ENCODE measurements around the gene SGMS1. TPM values are rescaled to one million over a fixed set of nuclear protein-coding genes. Genes with fewer than 3 reads are reported as not detected.

The SGMS1 gene
- total RNA-seq, 1 donor from 2014 or later = 25.6 TPM

DNA sequence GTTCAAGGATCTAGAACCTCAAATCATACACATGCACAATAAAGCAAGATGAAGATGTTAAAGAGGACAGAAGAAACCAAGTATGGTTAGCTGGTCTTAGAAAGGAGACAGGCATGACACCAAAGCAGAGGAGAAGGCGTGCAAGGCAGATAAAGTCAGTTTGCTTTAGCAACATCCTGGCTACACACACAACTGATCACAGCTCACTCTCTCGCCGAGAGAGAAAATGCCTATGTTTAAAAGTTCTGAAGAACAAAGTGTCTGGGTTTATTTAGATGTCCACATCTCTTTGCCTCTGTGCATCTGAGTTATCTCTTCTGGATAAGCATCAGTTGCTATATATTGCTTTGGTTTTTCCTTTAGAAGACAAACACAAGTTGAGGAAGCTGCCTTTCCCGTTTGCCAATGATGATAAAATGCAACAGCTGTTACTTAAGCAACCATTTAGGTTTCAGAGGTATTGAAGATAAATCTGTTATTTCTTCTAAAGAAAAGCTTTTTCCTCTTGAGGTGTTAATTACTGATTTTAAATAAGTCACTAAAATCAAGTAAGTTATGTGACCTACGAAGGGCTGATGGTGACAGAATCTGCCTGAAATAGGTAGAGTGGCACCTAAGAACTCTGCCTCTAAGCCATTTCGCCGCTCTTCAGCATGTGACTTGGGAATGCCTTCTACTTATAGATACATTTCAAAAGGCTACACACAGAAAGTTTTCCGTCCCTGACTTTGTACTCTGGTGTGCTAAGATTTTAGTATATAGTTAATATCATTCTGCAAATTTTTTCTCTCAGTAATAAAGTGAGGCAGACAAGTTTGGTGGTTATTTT lies 226.2 kb downstream of the SGMS1 start:
- H3K9me3 Mint-ChIP-seq (ENCODE audit: unreplicated experiment) = peaks cover 3% of the 10 kb centered on the region
- FAIRE-seq (peak; percentile 47), DNase-seq (ENCODE audit: low read depth) (no peak)
- Histone ChIP-seq H3K4me3 (ENCODE audit: insufficient read depth, low read depth, low read length) (no peak overlapping the region), H3K4me2 (ENCODE audit: low read length) (peak overlapping the region; percentile 12), H2AFZ (ENCODE audit: low read depth, low read length) (no peak overlapping the region), H4K20me1 (ENCODE audit: insufficient read depth, low read length) (peaks cover 15% of the 10 kb centered on the region), H3K27ac (ENCODE audit: low read depth, low read length) (no peak overlapping the region), H3K79me2 (ENCODE audit: insufficient read depth, low read length) (peaks cover 35% of the 10 kb centered on the region), H3K9me3 (ENCODE audit: insufficient read depth, low read depth, low read length) (no peaks in the 10 kb centered on the region), H3K36me3 (ENCODE audit: insufficient read depth, low read length) (no peaks in the 10 kb centered on the region), H3K27me3 (ENCODE audit: insufficient read depth, low read length) (no peaks in the 10 kb centered on the region), H3K9ac (ENCODE audit: low read length) (no peak overlapping the region), H3K4me1 (ENCODE audit: insufficient read depth, low read length) (peaks cover 25% of the 10 kb centered on the region)
- no peaks in the 10 kb centered on the region for H3K27me3 Mint-ChIP-seq (ENCODE audit: low read depth, unreplicated experiment)
- H3K36me3 Mint-ChIP-seq (ENCODE audit: low read depth, unreplicated experiment) = no peaks in the 10 kb centered on the region
- no peak for TF ChIP-seq EZH2 (IDR thresholded peaks at IDR 0.05; ENCODE audit: insufficient read depth, low read length)
- TF ChIP-seq, protein P1, sequence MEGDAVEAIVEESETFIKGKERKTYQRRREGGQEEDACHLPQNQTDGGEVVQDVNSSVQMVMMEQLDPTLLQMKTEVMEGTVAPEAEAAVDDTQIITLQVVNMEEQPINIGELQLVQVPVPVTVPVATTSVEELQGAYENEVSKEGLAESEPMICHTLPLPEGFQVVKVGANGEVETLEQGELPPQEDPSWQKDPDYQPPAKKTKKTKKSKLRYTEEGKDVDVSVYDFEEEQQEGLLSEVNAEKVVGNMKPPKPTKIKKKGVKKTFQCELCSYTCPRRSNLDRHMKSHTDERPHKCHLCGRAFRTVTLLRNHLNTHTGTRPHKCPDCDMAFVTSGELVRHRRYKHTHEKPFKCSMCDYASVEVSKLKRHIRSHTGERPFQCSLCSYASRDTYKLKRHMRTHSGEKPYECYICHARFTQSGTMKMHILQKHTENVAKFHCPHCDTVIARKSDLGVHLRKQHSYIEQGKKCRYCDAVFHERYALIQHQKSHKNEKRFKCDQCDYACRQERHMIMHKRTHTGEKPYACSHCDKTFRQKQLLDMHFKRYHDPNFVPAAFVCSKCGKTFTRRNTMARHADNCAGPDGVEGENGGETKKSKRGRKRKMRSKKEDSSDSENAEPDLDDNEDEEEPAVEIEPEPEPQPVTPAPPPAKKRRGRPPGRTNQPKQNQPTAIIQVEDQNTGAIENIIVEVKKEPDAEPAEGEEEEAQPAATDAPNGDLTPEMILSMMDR (IDR thresholded peaks at IDR 0.05; ENCODE audit: insufficient read depth, low read depth, low read length) = no peak
- no peak overlapping the region for H3K4me3 Mint-ChIP-seq (ENCODE audit: unreplicated experiment)
- peaks cover 32% of the 10 kb centered on the region for H3K4me1 Mint-ChIP-seq (ENCODE audit: low read depth, unreplicated experiment)
- H3K27ac Mint-ChIP-seq (ENCODE audit: unreplicated experiment) = peak overlapping the region; percentile 8

GRCh38 chr10:50396491-50397311 lies 227.1 kb downstream of the SGMS1 start:
- H3K27me3 ChIP-seq (ENCODE audit: insufficient read depth, low read length) = no peaks in the 10 kb centered on the region
- no peaks in the 10 kb centered on the region for H3K36me3 ChIP-seq (ENCODE audit: insufficient read depth, low read length)
- peaks cover 32% of the 10 kb centered on the region for H3K4me1 Mint-ChIP-seq (ENCODE audit: low read depth, unreplicated experiment)
- no peak overlapping the region for H3K4me3 ChIP-seq (ENCODE audit: insufficient read depth, low read depth, low read length)
- peaks cover 3% of the 10 kb centered on the region for H3K9me3 Mint-ChIP-seq (ENCODE audit: unreplicated experiment)
- no peaks in the 10 kb centered on the region for H3K27me3 Mint-ChIP-seq (ENCODE audit: low read depth, unreplicated experiment)
- peak overlapping the region; percentile 12 for H3K4me2 ChIP-seq (ENCODE audit: low read length)
- no peak overlapping the region for H3K4me3 Mint-ChIP-seq (ENCODE audit: unreplicated experiment)
- peak; percentile 80 for FAIRE-seq
- no peak overlapping the region for H3K27ac ChIP-seq (ENCODE audit: low read depth, low read length)
- H3K9ac ChIP-seq (ENCODE audit: low read length) = no peak overlapping the region
- H3K9me3 ChIP-seq (ENCODE audit: insufficient read depth, low read depth, low read length) = no peaks in the 10 kb centered on the region
- no peaks in the 10 kb centered on the region for H3K36me3 Mint-ChIP-seq (ENCODE audit: low read depth, unreplicated experiment)
- H3K27ac Mint-ChIP-seq (ENCODE audit: unreplicated experiment) = peak overlapping the region; percentile 62
- DNase-seq (ENCODE audit: low read depth) = peak; percentile 75
- peaks cover 15% of the 10 kb centered on the region for H4K20me1 ChIP-seq (ENCODE audit: insufficient read depth, low read length)
- TF ChIP-seq, protein P1 (IDR thresholded peaks at IDR 0.05; ENCODE audit: insufficient read depth, low read depth, low read length) = no peak
- no peak for TF ChIP-seq EZH2 (IDR thresholded peaks at IDR 0.05; ENCODE audit: insufficient read depth, low read length)
- H2AFZ ChIP-seq (ENCODE audit: low read depth, low read length) = no peak overlapping the region
- peaks cover 41% of the 10 kb centered on the region for H3K79me2 ChIP-seq (ENCODE audit: insufficient read depth, low read length)
- H3K4me1 ChIP-seq (ENCODE audit: insufficient read depth, low read length) = peaks cover 25% of the 10 kb centered on the region
